Chondrocyte (in vitro differentiated cells): ENCODE results near the gene STAT4. TPM values are rescaled to one million over a fixed set of nuclear protein-coding genes. Genes with fewer than 3 reads are reported as not detected.

Experiments used
- DNase-seq: peaks from one replicate; pipeline ENCODE4 v3.0.0; 2021; ENCODE audit warnings: mixed read lengths, low spot score
- H3K27ac Mint-ChIP-seq: one replicate; pipeline ENCODE4 v1.8.0; 2021; ENCODE audit warnings: mild to moderate bottlenecking, moderate library complexity, mixed read lengths; ENCODE audit not compliant: unreplicated experiment
- H3K27me3 Mint-ChIP-seq: 2 replicates; pipeline ENCODE4 v1.8.0; 2021; ENCODE audit warnings: low read depth, mixed read lengths
- H3K36me3 Mint-ChIP-seq: 2 replicates; pipeline ENCODE4 v1.8.0; 2021; ENCODE audit warnings: low read depth, mixed read lengths
- H3K4me1 Mint-ChIP-seq: 2 replicates; pipeline ENCODE4 v1.8.0; 2021; ENCODE audit warnings: low read depth, mild to moderate bottlenecking, mixed read lengths
- H3K4me3 Mint-ChIP-seq: one replicate; pipeline ENCODE4 v1.8.0; 2021; ENCODE audit warnings: mild to moderate bottlenecking, moderate library complexity, mixed read lengths; ENCODE audit not compliant: unreplicated experiment
- H3K9me3 Mint-ChIP-seq: 2 replicates; pipeline ENCODE4 v1.8.0; 2021; ENCODE audit warnings: low read depth, mixed read lengths
- total RNA-seq: library from RNA; stranded (reverse); gene quantifications from 3 replicates; pipeline ENCODE4 v1.2.1, GENCODE V29; 2021
- TF ChIP-seq, protein P1 (sequence below): fragments of 200-600 bp; sonication (generic); IDR thresholded peaks from 2 replicates; pipeline ENCODE4 v1.5.0; 2021; ENCODE audit warnings: antibody characterized with exemption, mild to moderate bottlenecking, moderate library complexity

STAT4 gene
- total RNA-seq, 1 donor from 2014 or later = 12.4 TPM

- TF ChIP-seq, protein P1, sequence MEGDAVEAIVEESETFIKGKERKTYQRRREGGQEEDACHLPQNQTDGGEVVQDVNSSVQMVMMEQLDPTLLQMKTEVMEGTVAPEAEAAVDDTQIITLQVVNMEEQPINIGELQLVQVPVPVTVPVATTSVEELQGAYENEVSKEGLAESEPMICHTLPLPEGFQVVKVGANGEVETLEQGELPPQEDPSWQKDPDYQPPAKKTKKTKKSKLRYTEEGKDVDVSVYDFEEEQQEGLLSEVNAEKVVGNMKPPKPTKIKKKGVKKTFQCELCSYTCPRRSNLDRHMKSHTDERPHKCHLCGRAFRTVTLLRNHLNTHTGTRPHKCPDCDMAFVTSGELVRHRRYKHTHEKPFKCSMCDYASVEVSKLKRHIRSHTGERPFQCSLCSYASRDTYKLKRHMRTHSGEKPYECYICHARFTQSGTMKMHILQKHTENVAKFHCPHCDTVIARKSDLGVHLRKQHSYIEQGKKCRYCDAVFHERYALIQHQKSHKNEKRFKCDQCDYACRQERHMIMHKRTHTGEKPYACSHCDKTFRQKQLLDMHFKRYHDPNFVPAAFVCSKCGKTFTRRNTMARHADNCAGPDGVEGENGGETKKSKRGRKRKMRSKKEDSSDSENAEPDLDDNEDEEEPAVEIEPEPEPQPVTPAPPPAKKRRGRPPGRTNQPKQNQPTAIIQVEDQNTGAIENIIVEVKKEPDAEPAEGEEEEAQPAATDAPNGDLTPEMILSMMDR = no peak
- H3K4me1 Mint-ChIP-seq = peaks cover 11% of the 10 kb centered on the region
- no peaks in the 10 kb centered on the region for H3K27me3 Mint-ChIP-seq
- H3K27ac Mint-ChIP-seq = no peak overlapping the region
- DNase-seq = no peak
- no peaks in the 10 kb centered on the region for H3K9me3 Mint-ChIP-seq
- no peak overlapping the region for H3K4me3 Mint-ChIP-seq
- no peaks in the 10 kb centered on the region for H3K36me3 Mint-ChIP-seq
Measured at GRCh38 chr2:191117341-191117740, 33.5 kb downstream of the STAT4 start.

GRCh38 chr2:191115804-191116203, 35.0 kb downstream of the STAT4 start:
- Mint-ChIP-seq H3K27me3 (no peaks in the 10 kb centered on the region), H3K36me3 (no peaks in the 10 kb centered on the region), H3K4me3 (no peak overlapping the region), H3K27ac (no peak overlapping the region), H3K9me3 (no peaks in the 10 kb centered on the region), H3K4me1 (peaks cover 11% of the 10 kb centered on the region)
- TF ChIP-seq, protein P1 = no peak
- no peak for DNase-seq

DNA sequence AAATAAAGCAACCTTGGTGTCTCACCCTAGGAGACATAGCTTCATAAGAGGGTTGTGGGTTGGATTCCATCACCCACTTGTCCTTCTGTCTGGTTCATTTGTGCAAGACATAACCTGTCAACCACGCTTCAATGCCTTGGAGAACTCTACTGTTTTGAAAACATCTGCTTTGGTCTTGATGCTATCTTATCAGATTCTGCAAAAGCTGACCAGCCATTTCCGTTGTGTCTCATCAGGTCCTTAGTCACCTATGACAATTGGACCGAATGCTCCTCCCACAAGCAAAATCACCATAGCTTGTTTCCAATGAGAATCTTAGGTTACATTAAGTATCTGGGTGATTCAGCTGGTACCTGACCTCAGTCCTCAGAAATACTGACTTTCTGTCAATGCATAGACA, 35.4 kb downstream of the STAT4 start:
- Mint-ChIP-seq H3K27me3 (no peaks in the 10 kb centered on the region), H3K36me3 (no peaks in the 10 kb centered on the region), H3K4me1 (peaks cover 11% of the 10 kb centered on the region), H3K9me3 (no peaks in the 10 kb centered on the region), H3K27ac (no peak overlapping the region), H3K4me3 (no peak overlapping the region)
- TF ChIP-seq, protein P1 = no peak
- no peak for DNase-seq

- Mint-ChIP-seq H3K4me1 (peaks cover 16% of the 10 kb centered on the region), H3K4me3 (no peak overlapping the region), H3K27ac (no peak overlapping the region), H3K27me3 (no peaks in the 10 kb centered on the region), H3K9me3 (no peaks in the 10 kb centered on the region), H3K36me3 (no peaks in the 10 kb centered on the region)
- DNase-seq = no peak
- TF ChIP-seq, protein P1 = no peak
Measured at GRCh38 chr2:191114403-191114886, 36.3 kb downstream of the STAT4 start.

DNA sequence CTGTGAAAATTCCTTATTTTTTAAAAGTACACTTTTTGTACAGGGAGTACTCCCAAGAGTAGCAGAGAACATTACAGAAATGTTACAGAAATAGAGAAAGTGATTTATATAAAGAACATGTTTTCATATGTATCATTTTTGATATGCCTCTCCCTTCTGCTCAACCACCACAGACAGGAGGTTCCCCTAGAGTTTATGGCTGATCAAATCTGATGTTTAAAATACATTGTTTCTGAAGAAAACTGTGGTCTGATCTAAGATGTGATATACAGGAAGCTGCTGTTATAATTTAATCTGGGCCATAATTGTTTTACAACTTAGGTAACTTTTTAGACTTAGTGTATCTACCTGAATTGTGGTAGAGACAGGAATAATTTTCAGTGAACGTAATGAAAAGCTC, 37.0 kb downstream of the STAT4 start:
- Mint-ChIP-seq H3K27ac (no peak overlapping the region), H3K4me3 (no peak overlapping the region), H3K27me3 (no peaks in the 10 kb centered on the region), H3K4me1 (peaks cover 16% of the 10 kb centered on the region), H3K36me3 (no peaks in the 10 kb centered on the region), H3K9me3 (no peaks in the 10 kb centered on the region)
- TF ChIP-seq, protein P1 = no peak
- DNase-seq = no peak
